Middle frontal gyrus (tissue), 1 donor: ENCODE measurements around the gene SHC4.
"Not testable (repeated sequence)": the region's sequence is repeated elsewhere in the genome, so short reads cannot be mapped to it uniquely, and the experiment has no call there.

Source experiments
- DNase-seq: peaks from one replicate; pipeline ENCODE4 v3.0.0-alpha.2; 2015; ENCODE audit warnings: low spot score; ENCODE audit errors: extremely low spot score

The SHC4 gene

GRCh38 chr15:48924528-48925393 is 39.0 kb downstream of the SHC4 start:
- DNase-seq, result no peak

DNA sequence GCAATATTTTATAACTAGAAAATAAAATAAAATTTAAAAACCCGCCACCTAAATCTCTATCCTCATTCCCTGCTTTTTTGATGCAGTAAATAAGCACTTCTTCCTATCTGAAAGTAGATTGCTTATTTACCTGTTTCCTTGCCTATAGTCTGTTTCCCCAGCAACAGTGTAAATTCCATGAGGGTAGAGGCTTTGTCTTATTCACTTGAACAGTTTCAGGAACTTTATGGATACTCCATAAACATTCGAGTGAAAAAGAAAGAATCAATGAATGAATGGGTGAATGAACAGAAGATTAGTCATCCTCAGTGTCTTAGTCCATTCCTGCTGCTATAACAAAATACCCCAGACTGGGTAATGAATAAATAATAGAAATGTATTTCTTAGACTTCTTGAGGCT is 41.7 kb downstream of the SHC4 start:
- DNase-seq, result no peak

- DNase-seq, result no peak
These were observed 47.0 kb downstream of the SHC4 start for GRCh38 chr15:48916721-48917120.

GRCh38 chr15:48915861-48916260 is 47.9 kb downstream of the SHC4 start:
- DNase-seq, result no peak

- no peak for DNase-seq
These were observed 49.0 kb downstream of the SHC4 start for GRCh38 chr15:48914717-48915116.

DNA sequence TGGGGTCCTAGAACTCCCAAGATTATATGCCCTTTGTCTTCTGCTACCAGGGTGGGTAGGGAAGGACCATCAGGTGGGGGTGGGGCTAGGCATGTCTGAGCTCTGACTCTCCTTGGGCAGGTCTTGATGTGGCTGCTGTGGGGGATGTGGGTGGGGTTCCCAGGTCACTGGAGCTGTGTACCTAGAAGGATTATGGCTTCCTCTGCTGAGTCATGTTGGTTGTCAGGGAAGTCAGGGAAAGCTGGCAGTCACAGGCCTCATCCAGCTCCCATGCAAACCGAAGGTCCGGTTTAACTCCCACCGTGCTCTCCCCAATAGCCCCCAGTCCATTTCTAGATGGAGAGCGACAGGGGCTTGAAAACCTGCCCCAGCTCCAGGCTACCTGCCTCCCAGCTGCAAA is 50.6 kb downstream of the SHC4 start:
- DNase-seq, result no peak

DNA sequence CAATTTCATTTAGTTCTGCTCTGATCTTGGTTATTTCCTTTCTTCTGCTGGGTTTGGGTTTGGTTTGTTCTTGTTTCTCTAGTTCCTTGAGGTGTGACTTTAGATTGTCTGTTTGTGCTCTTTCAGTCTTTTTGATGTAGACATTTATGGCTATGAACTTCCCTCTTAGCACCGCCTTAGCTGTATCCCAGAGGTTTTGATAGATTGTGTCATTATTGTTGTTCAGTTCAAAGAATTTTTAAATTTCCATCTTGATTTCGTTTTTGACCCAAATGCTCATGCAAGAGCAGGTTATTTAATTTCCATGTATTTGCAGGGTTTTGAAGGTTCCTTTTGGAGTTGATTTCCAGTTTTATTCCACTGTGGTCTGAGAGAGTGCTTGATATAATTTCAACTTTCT is 53.2 kb downstream of the SHC4 start:
- DNase-seq, result not testable (repeated sequence)

- DNase-seq, result not testable (repeated sequence)
These were observed 54.4 kb downstream of the SHC4 start for GRCh38 chr15:48909313-48909712.

GRCh38 chr15:48905847-48906246 is 57.9 kb downstream of the SHC4 start:
- DNase-seq, result no peak

DNA sequence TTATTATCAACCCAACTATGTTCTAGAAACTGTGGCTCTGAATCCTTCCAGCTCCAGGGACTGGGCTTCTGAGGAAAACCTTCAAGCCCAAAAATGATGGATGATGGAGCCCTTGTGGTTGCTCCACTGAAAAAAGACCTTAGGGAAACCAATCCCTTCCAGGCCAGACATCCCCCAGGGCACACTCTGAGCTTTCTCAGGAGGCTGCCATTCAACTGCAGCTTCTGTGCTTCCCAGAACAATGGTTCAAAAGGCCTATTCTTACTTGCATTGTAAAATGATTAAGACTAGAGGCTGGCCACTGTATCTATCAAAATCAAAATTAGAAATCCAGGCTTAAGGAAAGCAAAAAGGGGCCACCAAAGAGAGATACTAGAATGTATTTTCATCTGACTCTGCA is 58.5 kb downstream of the SHC4 start:
- no peak for DNase-seq

- no peak for DNase-seq
These were observed 59.0 kb downstream of the SHC4 start for GRCh38 chr15:48904758-48905157.

- no peak for DNase-seq
These were observed 63.9 kb downstream of the SHC4 start for GRCh38 chr15:48899793-48900192.

- DNase-seq, result no peak
These were observed 65.3 kb downstream of the SHC4 start for GRCh38 chr15:48898446-48898845.

DNA sequence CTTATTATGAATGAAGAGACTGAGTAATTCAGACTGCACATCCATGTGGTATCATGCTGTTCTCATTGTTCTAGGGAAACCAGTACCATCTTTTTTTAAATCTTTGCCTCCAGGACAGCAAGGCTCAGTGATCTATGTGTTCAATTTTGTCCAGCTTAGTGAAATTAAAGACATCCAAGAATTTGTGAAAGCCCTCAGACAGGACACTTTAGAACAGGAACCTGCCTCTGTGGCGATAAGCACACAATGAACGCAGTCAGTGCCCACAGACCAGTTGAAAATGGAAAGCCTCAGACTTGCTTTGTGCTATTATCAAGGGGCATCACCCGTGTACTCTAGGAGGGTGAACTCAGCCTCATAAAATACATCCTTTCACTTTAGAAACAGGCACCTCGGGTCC is 65.7 kb downstream of the SHC4 start:
- DNase-seq, result no peak

DNA sequence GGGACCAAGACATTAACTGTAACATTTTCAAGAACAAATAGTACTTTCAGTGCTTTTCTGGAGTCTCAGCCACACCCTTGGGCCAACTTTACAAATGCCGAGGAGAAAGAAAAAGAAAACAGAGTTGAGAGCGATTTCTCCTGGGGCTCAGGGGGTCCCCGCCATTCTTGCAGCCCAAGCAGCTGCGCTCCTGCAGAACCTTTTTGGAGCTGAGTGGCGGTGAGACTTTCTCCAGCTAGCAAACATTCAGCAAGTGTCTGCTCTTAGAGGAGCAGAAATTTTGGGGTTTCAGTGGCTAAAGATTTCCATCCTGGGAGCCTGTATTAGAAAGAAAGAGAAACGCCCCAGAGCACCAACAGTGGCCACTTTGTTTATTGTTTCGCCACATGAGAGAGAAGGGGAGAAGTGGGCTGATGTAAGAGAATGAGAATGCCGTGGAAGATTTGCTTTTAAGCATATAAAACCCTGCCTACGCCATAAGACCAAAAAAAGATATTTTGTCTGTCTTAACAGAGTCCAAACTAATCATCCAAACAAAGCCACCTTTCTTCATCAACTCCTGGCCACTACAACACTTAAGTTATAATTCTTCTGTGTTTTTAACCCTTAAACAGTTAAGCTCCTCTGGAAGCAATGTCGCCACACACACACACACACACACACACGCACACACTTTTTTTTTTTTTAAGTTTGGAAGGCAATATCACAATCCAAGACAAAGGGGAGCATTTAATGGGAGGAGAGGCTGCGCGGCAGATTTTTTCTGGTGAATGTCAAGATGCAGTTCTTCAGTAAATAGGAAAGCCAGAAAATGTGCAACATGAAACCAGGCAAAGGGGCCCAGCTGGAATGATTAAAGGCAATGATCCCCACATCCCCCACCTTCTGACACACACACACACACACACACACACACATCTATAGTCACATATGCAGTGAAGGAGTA is 66.6 kb downstream of the SHC4 start:
- DNase-seq, result no peak

DNA sequence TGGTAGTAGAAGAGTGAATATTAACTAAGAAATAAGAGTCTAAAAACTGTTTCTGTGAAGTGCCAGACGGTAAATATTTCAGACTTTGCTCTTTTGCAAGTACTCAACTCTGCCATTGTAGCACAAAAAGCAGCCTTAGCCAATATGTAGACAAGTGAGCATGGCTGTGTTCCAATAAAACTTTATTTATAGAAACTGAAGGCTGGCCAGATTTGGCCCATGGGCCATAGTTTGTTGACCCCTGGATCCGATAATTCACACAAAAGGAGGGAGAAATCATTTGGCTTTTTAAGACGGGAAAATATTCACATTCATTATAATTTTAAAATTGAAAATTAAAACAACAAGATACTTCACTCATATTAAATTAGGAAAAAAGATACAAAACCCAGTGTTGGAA is 70.4 kb downstream of the SHC4 start:
- DNase-seq, result no peak

DNA sequence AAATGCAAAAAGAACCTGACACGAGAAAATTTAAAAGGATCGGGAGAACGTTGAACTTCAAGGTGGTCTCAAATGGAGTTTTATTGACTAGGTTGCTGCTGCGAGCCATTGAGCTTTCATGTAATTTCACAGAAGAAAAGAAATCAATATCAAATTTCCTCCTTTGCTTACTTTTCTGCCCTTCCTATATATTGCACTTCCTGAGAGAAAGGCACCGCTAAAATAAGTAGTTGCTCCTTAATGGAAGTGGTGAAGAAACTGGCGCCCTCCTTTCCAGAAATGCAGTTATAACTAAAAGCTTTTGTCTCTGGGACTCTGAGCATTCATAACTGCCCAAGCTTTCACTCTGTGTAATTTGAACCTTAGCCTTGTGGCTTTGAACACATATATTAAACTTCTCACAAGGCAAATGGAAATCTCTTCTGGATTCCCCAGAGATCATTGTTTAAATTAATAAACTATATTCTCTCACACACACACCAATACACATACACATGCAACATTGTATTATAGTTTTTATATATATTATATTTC is 72.4 kb downstream of the SHC4 start:
- DNase-seq, result no peak

- no peak for DNase-seq
These were observed 73.2 kb downstream of the SHC4 start for GRCh38 chr15:48890375-48890972.

- no peak for DNase-seq
These were observed 73.8 kb downstream of the SHC4 start for GRCh38 chr15:48889925-48890324.

GRCh38 chr15:48888836-48889235 is 74.9 kb downstream of the SHC4 start:
- no peak for DNase-seq

DNA sequence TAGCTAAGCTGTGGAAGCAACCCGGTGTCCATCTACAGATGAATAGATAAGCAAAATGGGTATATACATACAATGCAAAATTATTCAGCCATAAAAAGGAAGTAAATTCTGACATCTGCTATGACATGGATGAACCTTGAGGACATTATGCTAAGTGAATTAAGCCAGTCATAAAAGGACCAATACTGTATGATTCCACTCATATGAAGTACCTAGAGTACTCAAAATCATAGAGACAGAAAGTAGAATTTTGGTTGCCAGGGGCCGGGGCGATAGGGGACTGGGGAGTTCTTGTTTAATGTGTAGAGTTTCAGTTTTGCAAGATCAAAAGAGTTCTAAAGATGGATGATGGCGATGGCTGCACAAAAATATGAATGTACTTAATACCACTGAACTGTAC is 75.5 kb downstream of the SHC4 start:
- DNase-seq, result no peak

- no peak for DNase-seq
These were observed 76.6 kb downstream of the SHC4 start for GRCh38 chr15:48887144-48887543.
